H9 (cell line): ENCODE measurements around the gene PRUNE1. TPM values are rescaled to one million over a fixed set of nuclear protein-coding genes. Genes with fewer than 3 reads are reported as not detected.

Source experiments
- DNase-seq: peaks from one replicate; pipeline ENCODE4 v3.0.0-alpha.2; 2017
- H2AFZ ChIP-seq: one replicate; pipeline ENCODE4 v1.6.1; 2013; ENCODE audit warnings: mild to moderate bottlenecking, low read length, control low read depth, moderate library complexity
- H2AK5ac ChIP-seq: 2 replicates; pipeline ENCODE4 v1.6.1; 2013; ENCODE audit warnings: low read length, control low read depth, mixed read lengths; ENCODE audit not compliant: insufficient read length
- H2BK120ac ChIP-seq: one replicate; pipeline ENCODE4 v1.6.1; 2013; ENCODE audit warnings: low read depth, mild to moderate bottlenecking, low read length, control low read depth, inconsistent platforms; ENCODE audit not compliant: poor library complexity, severe bottlenecking
- H2BK12ac ChIP-seq: 2 replicates; pipeline ENCODE4 v1.6.1; 2013; ENCODE audit warnings: low read length, control low read depth, mixed read lengths, low read depth; ENCODE audit not compliant: insufficient read length
- H2BK15ac ChIP-seq: 2 replicates; pipeline ENCODE4 v1.6.1; 2013; ENCODE audit warnings: low read depth, low read length, control low read depth
- H2BK20ac ChIP-seq: one replicate; pipeline ENCODE4 v1.6.1; 2013; ENCODE audit warnings: low read depth, mild to moderate bottlenecking, low read length, control low read depth, inconsistent platforms; ENCODE audit not compliant: poor library complexity, severe bottlenecking
- H2BK5ac ChIP-seq: 2 replicates; pipeline ENCODE4 v1.6.1; 2013; ENCODE audit warnings: low read length, control low read depth, mixed read lengths; ENCODE audit not compliant: insufficient read length
- H3K14ac ChIP-seq: 2 replicates; pipeline ENCODE4 v1.6.1; 2013; ENCODE audit warnings: low read length, control low read depth; ENCODE audit not compliant: insufficient read depth
- H3K18ac ChIP-seq: 2 replicates; pipeline ENCODE4 v1.6.1; 2013; ENCODE audit warnings: low read depth, mild to moderate bottlenecking, mixed read lengths, low read length, control low read depth; ENCODE audit not compliant: insufficient read length
- H3K23ac ChIP-seq: 2 replicates; pipeline ENCODE4 v1.6.1; 2013; ENCODE audit warnings: low read length, control low read depth, mixed read lengths, low read depth; ENCODE audit not compliant: insufficient read length
- H3K23me2 ChIP-seq: 2 replicates; pipeline ENCODE4 v1.6.1; 2013; ENCODE audit warnings: low read depth, mild to moderate bottlenecking, mixed read lengths, low read length, control low read depth; ENCODE audit not compliant: insufficient read length, poor library complexity, severe bottlenecking
- H3K27ac ChIP-seq: 2 replicates; pipeline ENCODE4 v1.5.1; 2013; ENCODE audit warnings: low read length, control low read depth, mixed read lengths, low read depth; ENCODE audit not compliant: insufficient read length
- H3K27me3 ChIP-seq: 2 replicates; pipeline ENCODE4 v1.6.1; 2013; ENCODE audit warnings: low read length, control low read depth, inconsistent platforms; ENCODE audit not compliant: insufficient read depth
- H3K4ac ChIP-seq: 2 replicates; pipeline ENCODE4 v1.6.1; 2013; ENCODE audit warnings: low read depth, mild to moderate bottlenecking, control low read depth, inconsistent platforms, low read length, moderate library complexity
- H3K4me1 ChIP-seq: 2 replicates; pipeline ENCODE4 v1.6.1; 2013; ENCODE audit warnings: low read length, control low read depth, inconsistent platforms; ENCODE audit not compliant: insufficient read depth
- H3K4me2 ChIP-seq: 2 replicates; pipeline ENCODE4 v1.6.1; 2013; ENCODE audit warnings: low read length, control low read depth, mixed read lengths; ENCODE audit not compliant: insufficient read length, insufficient read depth
- H3K56ac ChIP-seq: 2 replicates; pipeline ENCODE4 v1.6.1; 2013; ENCODE audit warnings: low read depth, mild to moderate bottlenecking, mixed read lengths, low read length, control low read depth; ENCODE audit not compliant: insufficient read length
- H3K79me1 ChIP-seq: 2 replicates; pipeline ENCODE4 v1.6.1; 2013; ENCODE audit warnings: low read depth, mild to moderate bottlenecking, moderate library complexity, low read length, control low read depth, inconsistent platforms; ENCODE audit not compliant: insufficient read depth, poor library complexity, severe bottlenecking
- H3K79me2 ChIP-seq: 2 replicates; pipeline ENCODE4 v1.6.1; 2013; ENCODE audit warnings: low read length, control low read depth, inconsistent platforms; ENCODE audit not compliant: insufficient read depth
- H3K9ac ChIP-seq: 2 replicates; pipeline ENCODE4 v1.6.1; 2013; ENCODE audit warnings: low read length, control low read depth, mixed read lengths; ENCODE audit not compliant: insufficient read length; ENCODE audit errors: extremely low read depth
- H3K9me3 ChIP-seq: one replicate; pipeline ENCODE4 v1.6.1; 2013; ENCODE audit warnings: low read depth, low read length, inconsistent platforms; ENCODE audit not compliant: control insufficient read depth
- H3T11ph ChIP-seq: one replicate; pipeline ENCODE4 v1.6.1; 2013; ENCODE audit warnings: mild to moderate bottlenecking, low read length, control low read depth, inconsistent platforms
- H4K20me1 ChIP-seq: one replicate; pipeline ENCODE4 v1.6.1; 2013; ENCODE audit not compliant: control insufficient read depth, insufficient read length, insufficient read depth
- H4K5ac ChIP-seq: 2 replicates; pipeline ENCODE4 v1.6.1; 2013; ENCODE audit warnings: low read depth, mild to moderate bottlenecking, mixed read lengths, low read length, control low read depth; ENCODE audit not compliant: insufficient read length
- H4K8ac ChIP-seq: replicated peaks from 2 replicates; pipeline ENCODE4 v1.6.1; 2013; ENCODE audit warnings: low read length, control low read depth, mixed read lengths, low read depth; ENCODE audit not compliant: insufficient read length
- H4K91ac ChIP-seq: 2 replicates; pipeline ENCODE4 v1.6.1; 2013; ENCODE audit warnings: low read depth, mild to moderate bottlenecking, moderate library complexity, mixed read lengths, low read length, control low read depth; ENCODE audit not compliant: insufficient read length
- H3K27ac Mint-ChIP-seq, 3 experiments: 2 replicates in 2 of 3; 3 replicates in 1 of 3; pipeline ENCODE4 v1.8.0; 2020 to 2021; ENCODE audit warnings: mixed read lengths in 3 of 3, mild to moderate bottlenecking in 1 of 3, moderate library complexity in 1 of 3
- H3K27me3 Mint-ChIP-seq: 2 replicates; pipeline ENCODE4 v1.8.0; 2021; ENCODE audit warnings: low read depth, mild to moderate bottlenecking, moderate library complexity, mixed read lengths
- H3K36me3 Mint-ChIP-seq, 3 experiments: 2 replicates in 2 of 3; 3 replicates in 1 of 3; pipeline ENCODE4 v1.8.0; 2020 to 2021; ENCODE audit warnings: low read depth in 3 of 3, mixed read lengths in 3 of 3; ENCODE audit not compliant: insufficient read depth in 1 of 3
- H3K4me1 Mint-ChIP-seq, 2 experiments: 2 replicates each; pipeline ENCODE4 v1.8.0; 2020; ENCODE audit warnings: mixed read lengths in 2 of 2
- H3K4me3 Mint-ChIP-seq, 2 experiments: 2 replicates in 1 of 2; 3 replicates in 1 of 2; pipeline ENCODE4 v1.8.0; 2020 to 2021; ENCODE audit warnings: mild to moderate bottlenecking in 2 of 2, mixed read lengths in 2 of 2, moderate library complexity in 1 of 2
- H3K9me3 Mint-ChIP-seq, 2 experiments: 2 replicates in 1 of 2; 3 replicates in 1 of 2; pipeline ENCODE4 v1.8.0; 2020; ENCODE audit warnings: mild to moderate bottlenecking in 2 of 2, mixed read lengths in 2 of 2, moderate library complexity in 1 of 2
- CTCF ChIP-seq: fragments of 200-600 bp; sonication (generic); conservative IDR thresholded peaks from 3 replicates; pipeline ENCODE4 v1.8.0; 2021; ENCODE audit warnings: antibody characterized with exemption, mild to moderate bottlenecking
- WGBS: extraction: QIAGEN DNeasy Blood & Tissue Kit; methylation state at CpG from one replicate; pipeline ENCODE4 v1.1.7; 2013; ENCODE audit warnings: missing lambda C conversion rate, low lambda C conversion rate, mixed read lengths; ENCODE audit not compliant: insufficient read length; ENCODE audit errors: extremely low coverage; 5-methylcytosine and 5-hydroxymethylcytosine counted together
- total RNA-seq: library from RNA; stranded (reverse); gene quantifications from 2 replicates; pipeline ENCODE4 v1.2.1, GENCODE V29; 2021

The PRUNE1 gene
- total RNA-seq, 1 experiment from 2014 or later, result 22.3 TPM

- H2BK120ac ChIP-seq, result no peak overlapping the region
- H3K4me1 ChIP-seq, result no peaks in the 10 kb centered on the region
- no peak overlapping the region for H3K4me2 ChIP-seq
- H3K79me2 ChIP-seq, result no peaks in the 10 kb centered on the region
- WGBS, result no CpG with 5 or more reads among the region's 13 CpGs
- no peak overlapping the region for H2BK5ac ChIP-seq
- no peak overlapping the region for H3T11ph ChIP-seq
- no peak overlapping the region for H2BK12ac ChIP-seq
- H3K14ac ChIP-seq, result no peak overlapping the region
- no peak overlapping the region for H2BK15ac ChIP-seq
- no peak for DNase-seq
- no peak overlapping the region for H2AFZ ChIP-seq
- no peak overlapping the region for H3K27ac ChIP-seq
- H4K5ac ChIP-seq, result no peak overlapping the region
- peaks cover 6 to 10% (median 9%) of the 10 kb centered on the region in 3 experiments; a peak in 4 of 7 replicates for H3K36me3 Mint-ChIP-seq
- no peaks in the 10 kb centered on the region for H3K79me1 ChIP-seq
- no peaks in the 10 kb centered on the region for H3K9me3 Mint-ChIP-seq
- no peaks in the 10 kb centered on the region for H3K9me3 ChIP-seq
- H4K20me1 ChIP-seq, result no peaks in the 10 kb centered on the region
- H3K27me3 Mint-ChIP-seq, result no peaks in the 10 kb centered on the region
- no peak overlapping the region for H4K91ac ChIP-seq
- H3K9ac ChIP-seq, result no peak overlapping the region
- H3K4me3 Mint-ChIP-seq, result no peak overlapping the region
- no peaks in the 10 kb centered on the region for H3K27me3 ChIP-seq
- H2BK20ac ChIP-seq, result no peak overlapping the region
- H2AK5ac ChIP-seq, result no peak overlapping the region
- no peak overlapping the region for H3K23ac ChIP-seq
- H3K18ac ChIP-seq, result no peak overlapping the region
- no peaks in the 10 kb centered on the region for H3K23me2 ChIP-seq
- no peak overlapping the region for H4K8ac ChIP-seq
- H3K27ac Mint-ChIP-seq, result 0 out of 7 replicates have a peak overlapping the region, but pooled peaks of 1 of the 3 experiments have one; percentile 33
- peak; percentile 31; the same call in 1 of the 3 replicates for TF ChIP-seq CTCF
- no peak overlapping the region for H3K4ac ChIP-seq
- H3K4me1 Mint-ChIP-seq, result peaks cover 9 to 12% of the 10 kb centered on the region in 2 experiments
- no peak overlapping the region for H3K56ac ChIP-seq
These were observed 64.0 kb downstream of the PRUNE1 start for GRCh38 chr1:151072224-151072623.

Other genes with a start within 250 kb of the PRUNE1 start
- not detected in 2 replicates for gene CTSS, start 242.7 kb upstream of the PRUNE1 start, total RNA-seq
- 4.2 and 4.3 TPM in 2 replicates for gene CTSK, start 200.2 kb upstream of the PRUNE1 start, total RNA-seq
- gene ARNT, start 131.8 kb upstream of the PRUNE1 start, total RNA-seq, result 19.1 and 22.7 TPM in 2 replicates
- gene CTXND2, start 121.3 kb upstream of the PRUNE1 start, total RNA-seq, result not detected in 2 replicates
- gene SETDB1, start 82.1 kb upstream of the PRUNE1 start, total RNA-seq, result 62.1 and 62.7 TPM in 2 replicates
- gene CERS2, start 33.6 kb upstream of the PRUNE1 start, total RNA-seq, result 201 and 209 TPM in 2 replicates
- 0.81 and 0.92 TPM in 2 replicates for gene ANXA9, start 26.2 kb upstream of the PRUNE1 start, total RNA-seq
- 6.4 and 6.8 TPM in 2 replicates for gene MINDY1, start 1.5 kb upstream of the PRUNE1 start, total RNA-seq
- gene BNIPL, start 28.1 kb downstream of the PRUNE1 start, total RNA-seq, result 1.2 and 1.5 TPM in 2 replicates
- gene C1orf56, start 39.3 kb downstream of the PRUNE1 start, total RNA-seq, result 3.6 and 4.8 TPM in 2 replicates
- gene CDC42SE1, start 51.2 kb downstream of the PRUNE1 start, total RNA-seq, result 83.9 and 87.3 TPM in 2 replicates
- 13.0 and 13.2 TPM in 2 replicates for gene MLLT11, start 51.9 kb downstream of the PRUNE1 start, total RNA-seq
- gene GABPB2, start 62.3 kb downstream of the PRUNE1 start, total RNA-seq, result 3.8 and 4.1 TPM in 2 replicates
- 11.5 and 12.3 TPM in 2 replicates for gene SEMA6C, start 138.2 kb downstream of the PRUNE1 start, total RNA-seq
- gene TNFAIP8L2, start 148.2 kb downstream of the PRUNE1 start, total RNA-seq, result not detected in 2 replicates
- 5.8 and 6.7 TPM in 2 replicates for gene LYSMD1, start 157.5 kb downstream of the PRUNE1 start, total RNA-seq
- 54.1 and 60.5 TPM in 2 replicates for gene SCNM1, start 157.7 kb downstream of the PRUNE1 start, total RNA-seq
- gene TMOD4, start 167.5 kb downstream of the PRUNE1 start, total RNA-seq, result 0.42 and 1.6 TPM in 2 replicates
- gene VPS72, start 181.7 kb downstream of the PRUNE1 start, total RNA-seq, result 90.3 and 91.4 TPM in 2 replicates
- 94.6 and 101 TPM in 2 replicates for gene PIP5K1A, start 190.1 kb downstream of the PRUNE1 start, total RNA-seq
- gene PSMD4, start 246.3 kb downstream of the PRUNE1 start, total RNA-seq, result 205 and 207 TPM in 2 replicates